ENCODE measurements around the gene SPATA12.

SPATA12 gene

DNA sequence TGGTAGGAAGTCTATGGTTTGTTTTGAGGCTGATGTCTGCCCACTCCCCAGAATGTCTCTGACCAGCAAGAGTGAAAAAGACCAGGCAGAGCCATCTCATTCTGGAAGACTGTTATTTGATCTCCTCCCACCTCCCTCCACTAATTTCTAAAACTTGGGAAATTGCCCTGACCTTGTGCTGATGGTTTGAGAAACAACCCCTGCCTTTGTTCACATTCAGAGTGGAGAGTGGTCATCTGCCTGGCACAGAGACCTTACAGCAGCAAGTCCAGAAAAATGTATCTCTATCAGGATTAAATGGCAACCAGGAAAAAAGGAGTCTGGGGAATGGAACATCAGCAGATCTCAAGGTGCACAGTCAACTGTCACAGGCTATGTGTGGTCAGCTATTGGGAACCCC lies 25.7 kb downstream of the SPATA12 start:
- no peak for DNase-seq

- no peak for DNase-seq
Measured at GRCh38 chr3:57087361-57088092, 27.1 kb downstream of the SPATA12 start.

- DNase-seq, result no peak
Measured at GRCh38 chr3:57088503-57088902, 28.0 kb downstream of the SPATA12 start.

DNA sequence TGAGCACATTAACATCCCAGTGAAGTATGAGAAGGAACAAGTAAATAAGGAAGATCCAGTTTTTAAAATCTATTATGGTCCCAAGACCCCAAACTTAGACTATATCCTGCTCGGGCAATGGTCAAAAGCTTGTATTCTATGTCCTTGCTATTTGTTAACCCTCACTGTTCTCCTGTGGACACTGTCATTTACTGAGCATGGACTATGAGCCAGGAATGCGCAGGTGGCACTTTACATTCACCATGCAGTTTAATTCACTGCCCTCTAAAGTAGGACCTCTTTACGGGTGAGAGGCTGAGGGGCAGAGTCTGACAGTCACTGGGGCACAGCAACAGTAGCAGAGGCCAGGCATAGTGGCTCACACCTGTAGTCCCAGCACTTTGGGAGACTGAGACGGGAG lies 28.6 kb downstream of the SPATA12 start:
- DNase-seq, result no peak

GRCh38 chr3:57091521-57092273 lies 31.2 kb downstream of the SPATA12 start:
- no peak for DNase-seq

- DNase-seq, result no peak
Measured at GRCh38 chr3:57093489-57093888, 33.0 kb downstream of the SPATA12 start.

- DNase-seq, result no peak
Measured at GRCh38 chr3:57093971-57094535, 33.6 kb downstream of the SPATA12 start.

GRCh38 chr3:57094575-57094974 lies 34.1 kb downstream of the SPATA12 start:
- DNase-seq, result no peak

DNA sequence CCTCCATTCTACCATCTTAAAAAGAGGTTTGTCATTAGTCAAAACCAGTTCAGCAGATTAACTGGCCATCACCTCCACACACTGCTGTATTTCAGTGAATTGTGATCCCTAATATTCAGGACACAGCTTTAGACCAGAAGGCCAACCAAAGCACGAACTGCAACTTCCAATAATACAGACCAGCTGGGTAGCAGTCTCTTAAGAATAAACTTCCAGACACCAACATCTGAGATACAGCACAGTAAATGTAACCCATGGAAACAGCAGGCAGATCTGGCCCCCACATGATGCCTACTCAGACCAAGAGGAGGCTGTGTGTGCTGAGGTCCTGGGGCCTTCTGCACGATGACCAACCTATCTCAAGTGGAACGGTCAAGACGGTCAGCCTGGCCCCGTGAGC lies 34.9 kb downstream of the SPATA12 start:
- no peak for DNase-seq

DNA sequence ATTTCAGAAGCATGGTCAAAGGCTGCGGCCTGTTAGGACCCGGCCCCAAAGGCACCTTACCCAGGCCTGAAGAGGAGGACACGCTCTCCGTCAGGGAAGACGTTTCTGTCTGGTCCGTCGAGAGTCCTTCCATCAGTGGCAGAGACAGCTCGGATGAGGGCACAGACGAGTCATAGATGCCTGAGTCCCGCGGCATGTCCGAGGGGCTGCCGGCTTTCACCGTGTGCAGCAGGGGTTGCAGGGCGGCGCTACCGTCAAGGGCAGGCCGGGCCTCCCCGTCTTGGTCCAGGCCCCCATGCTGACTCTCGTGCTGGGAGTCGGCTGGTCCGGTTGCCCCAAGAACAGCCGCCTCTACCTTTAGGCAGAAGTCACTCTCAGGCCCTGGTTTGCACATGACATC lies 37.1 kb downstream of the SPATA12 start:
- no peak for DNase-seq

DNA sequence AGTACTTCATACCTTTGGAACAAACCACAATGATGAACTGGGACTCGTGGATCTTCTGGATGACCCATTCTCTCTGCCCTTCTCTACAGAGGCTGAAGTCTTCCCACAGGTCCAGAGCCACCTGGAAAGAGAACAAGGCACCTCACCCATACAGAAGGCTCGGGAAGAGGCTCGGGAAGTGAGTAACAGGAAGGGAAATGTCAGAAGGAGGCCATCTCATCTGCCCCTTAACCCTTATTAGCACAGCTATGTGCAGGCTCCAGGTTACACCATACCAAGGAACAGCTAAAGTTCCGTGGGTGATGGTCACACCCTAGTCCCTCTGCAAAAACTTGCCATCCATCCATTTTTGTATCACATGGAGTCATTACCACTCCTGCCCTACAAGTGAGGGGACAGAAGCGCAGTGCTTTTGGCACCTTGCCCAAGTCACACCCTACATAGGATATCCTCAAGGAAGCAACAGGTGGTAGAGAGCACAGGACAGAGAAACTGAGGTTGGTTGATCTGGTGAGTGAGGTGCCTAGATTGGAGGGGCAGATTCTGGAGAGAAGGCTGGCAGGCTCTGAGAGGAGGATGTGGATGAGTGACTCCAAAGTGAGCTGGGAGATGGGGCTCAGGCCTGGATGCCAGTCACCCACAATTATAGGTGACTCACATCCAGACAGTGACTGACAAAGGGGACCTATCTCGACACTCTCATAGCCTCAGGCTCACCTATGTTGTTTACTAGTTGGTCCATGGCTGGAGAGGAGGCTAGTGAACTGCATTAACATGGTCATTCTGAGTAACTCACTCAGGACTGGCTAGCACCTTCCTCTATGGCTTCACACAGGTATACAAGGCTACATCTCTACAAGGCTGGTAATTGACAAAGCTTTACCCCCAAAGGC lies 38.2 kb downstream of the SPATA12 start:
- no peak for DNase-seq

DNA sequence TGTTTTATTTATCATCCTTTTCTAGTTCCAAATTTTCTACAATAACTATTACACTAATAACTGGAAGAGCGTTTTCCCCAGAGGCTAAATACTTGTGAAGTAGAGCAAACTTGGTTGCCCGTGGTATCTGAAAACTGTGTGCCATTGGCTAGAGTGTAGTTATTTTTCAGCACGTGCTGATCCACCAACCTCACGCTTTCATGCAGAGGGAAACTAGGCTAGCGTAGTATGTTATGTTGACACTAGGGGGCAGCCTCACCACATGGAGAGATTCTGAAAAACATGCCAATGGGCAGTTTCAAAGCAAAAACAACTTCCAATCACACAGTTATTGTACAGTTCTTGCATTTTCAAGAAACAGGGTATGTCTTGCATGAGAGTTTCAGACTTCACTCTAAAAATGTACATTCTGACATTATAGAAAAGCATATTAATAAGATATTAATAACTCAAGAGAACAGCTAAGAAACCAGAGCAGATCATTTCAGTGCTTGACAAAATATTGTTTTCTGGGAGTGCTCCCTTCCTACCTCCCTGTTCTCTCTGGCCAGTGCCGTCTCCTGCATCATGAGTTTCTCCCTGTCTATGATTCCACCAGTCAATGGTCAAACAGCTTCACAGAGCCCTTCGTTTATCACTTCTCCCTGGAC lies 39.7 kb downstream of the SPATA12 start:
- peak; percentile 9 to 34 (median 14) for DNase-seq

GRCh38 chr3:57105585-57105984 lies 45.1 kb downstream of the SPATA12 start:
- no peak for DNase-seq

DNA sequence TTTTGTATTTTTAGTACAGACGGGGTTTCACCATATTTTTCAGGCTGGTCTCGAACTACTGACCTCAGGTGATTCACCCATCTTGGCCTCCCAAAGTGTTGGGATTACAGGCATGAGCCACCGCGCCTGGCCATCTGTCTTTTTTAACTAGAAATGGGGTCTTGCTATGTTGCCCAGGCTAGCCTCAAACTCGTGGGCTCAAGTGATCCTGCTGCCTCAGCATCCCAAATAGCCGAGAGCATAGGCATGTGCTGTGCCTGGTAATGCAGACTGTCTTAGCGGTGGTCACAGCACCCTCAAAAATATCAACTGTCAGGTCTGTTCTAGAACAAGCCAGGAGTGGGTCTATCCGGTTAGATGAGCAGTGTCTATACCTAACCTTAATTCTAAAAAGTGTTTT lies 48.2 kb downstream of the SPATA12 start:
- DNase-seq, result no peak

- no peak for DNase-seq
Measured at GRCh38 chr3:57109437-57110199, 49.2 kb downstream of the SPATA12 start.

- no peak for DNase-seq
Measured at GRCh38 chr3:57110214-57110613, 49.8 kb downstream of the SPATA12 start.

GRCh38 chr3:57110798-57111197 lies 50.3 kb downstream of the SPATA12 start:
- DNase-seq, result no peak

GRCh38 chr3:57112206-57112605 lies 51.7 kb downstream of the SPATA12 start:
- no peak for DNase-seq

DNA sequence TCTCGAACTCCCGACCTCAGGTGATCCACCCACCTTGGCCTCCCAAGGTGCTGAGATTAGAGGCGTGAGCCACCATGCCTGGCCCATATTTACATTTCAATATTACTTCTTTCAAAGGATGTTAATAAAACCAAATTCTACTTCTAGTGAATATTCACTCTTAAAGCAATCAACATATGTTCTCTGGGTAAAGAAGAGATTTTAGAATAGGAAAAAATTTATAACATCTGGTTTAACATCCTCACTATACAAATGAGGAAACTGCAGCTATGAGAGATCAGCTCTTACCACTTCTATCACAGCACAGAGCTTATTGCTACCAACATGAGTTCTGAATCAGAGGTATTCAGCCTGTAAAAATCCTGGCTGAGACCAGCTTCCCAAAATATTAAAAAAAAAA lies 56.0 kb downstream of the SPATA12 start:
- no peak for DNase-seq

- no peak for DNase-seq
Measured at GRCh38 chr3:57118254-57118653, 57.8 kb downstream of the SPATA12 start.

DNA sequence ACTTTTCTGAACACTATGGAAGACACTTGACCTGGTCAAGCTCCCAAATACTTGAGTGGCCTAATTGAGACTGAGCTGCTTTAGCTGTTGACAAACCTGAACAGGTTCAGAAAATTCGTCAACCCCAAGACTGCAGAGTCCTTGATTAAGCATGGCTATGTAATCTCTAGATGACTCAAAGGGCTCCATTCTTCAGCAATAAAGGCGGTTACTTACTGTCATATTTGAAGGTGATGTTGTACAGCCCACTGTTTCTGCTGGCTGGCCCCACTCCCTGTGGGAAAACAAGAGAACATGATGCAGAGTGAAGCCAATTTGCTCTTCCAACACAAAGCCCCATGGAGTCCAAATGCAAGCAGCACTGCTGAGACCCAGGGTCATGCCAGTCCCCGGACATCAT lies 59.6 kb downstream of the SPATA12 start:
- no peak for DNase-seq

Measured in activated CD4-positive, CD25-positive, alpha-beta regulatory T cell (primary cell).